Activated naive CD4-positive, alpha-beta T cell treated with anti-CD3 and anti-CD28 coated beads, Interleukin-2, amount 50 U/mL, for 72 hours (primary cell): ENCODE measurements around the gene FAM25A. TPM values are rescaled to one million over a fixed set of nuclear protein-coding genes. Genes with fewer than 3 reads are reported as not detected.

Experiments
- total RNA-seq, 2 donors: library from RNA; stranded (reverse); gene quantifications; one replicate each; pipeline ENCODE4 v1.2.3, GENCODE V29; 2022

FAM25A gene
- total RNA-seq, 2 donors from 2014 or later = not detected

Other genes starting within 250 kb of the FAM25A start
- not detected for gene MMRN2, start 62.7 kb upstream of the FAM25A start, total RNA-seq
- gene SNCG, start 61.7 kb upstream of the FAM25A start, total RNA-seq = 1 to 10 TPM in 1 of 2 donors, not detected in 1; 1.7 TPM
- not detected for gene ADIRF, start 51.8 kb upstream of the FAM25A start, total RNA-seq
- 100 to 1,000 TPM; 116 to 173 TPM for gene GLUD1, start 74.5 kb downstream of the FAM25A start, total RNA-seq
- gene SHLD2, start 74.9 kb downstream of the FAM25A start, total RNA-seq = 10 to 100 TPM; 24.5 to 30.5 TPM
- under 1 TPM; 0.23 to 0.49 TPM for gene NUTM2A, start 205.2 kb downstream of the FAM25A start, total RNA-seq